HepG2 (cell line): ENCODE results near the gene ZMYM1. TPM values are rescaled to one million over a fixed set of nuclear protein-coding genes. Genes with fewer than 3 reads are reported as not detected.
A peak's percentile ranks its signal among the peaks of the same experiment; 100 is the strongest.

Source experiments
- CEBPG ChIP-seq: IDR thresholded peaks from 2 replicates; pipeline ENCODE4 v1.6.1; 2016
- DMTF1 ChIP-seq: sonication (generic); formaldehyde crosslinking; IDR thresholded peaks from 2 replicates; pipeline ENCODE4 v1.4.0; 2020; ENCODE audit warnings: mild to moderate bottlenecking, missing genetic modification reagents
- DNMT3B ChIP-seq: conservative IDR thresholded peaks from 2 replicates; pipeline ENCODE4 v1.6.1; 2016; ENCODE audit warnings: missing biosample characterization, control low read depth
- DR1 ChIP-seq: sonication (generic); formaldehyde crosslinking; IDR thresholded peaks from 2 replicates; pipeline ENCODE4 v1.8.0; 2021; ENCODE audit warnings: mild to moderate bottlenecking, missing genetic modification reagents, inconsistent platforms
- GFI1 ChIP-seq: sonication (generic); formaldehyde crosslinking; IDR thresholded peaks from 2 replicates; pipeline ENCODE4 v1.5.0; 2020; ENCODE audit warnings: missing genetic modification reagents, mild to moderate bottlenecking, borderline replicate concordance
- MBD4 ChIP-seq: IDR thresholded peaks from 2 replicates; pipeline ENCODE4 v1.6.1; 2012; ENCODE audit warnings: low read length, inconsistent platforms, borderline replicate concordance
- MTF1 ChIP-seq: sonication (generic); formaldehyde crosslinking; IDR thresholded peaks from 2 replicates; pipeline ENCODE4 v1.5.0; 2020; ENCODE audit warnings: missing genetic modification reagents
- SIN3A ChIP-seq: IDR thresholded peaks from 2 replicates; pipeline ENCODE4 v1.6.1; 2011; ENCODE audit warnings: low read depth, mild to moderate bottlenecking, control low read depth, low read length, borderline replicate concordance
- SMAD9 ChIP-seq: sonication (generic); formaldehyde crosslinking; IDR thresholded peaks from 2 replicates; pipeline ENCODE4 v1.5.1; 2020; ENCODE audit warnings: mild to moderate bottlenecking, missing genetic modification reagents
- SMARCC2 ChIP-seq: fragments of 450-650 bp; IDR thresholded peaks from 2 replicates; pipeline ENCODE4 v1.6.1; 2017; ENCODE audit warnings: antibody characterized with exemption, mild to moderate bottlenecking
- ZBTB44 ChIP-seq: sonication (generic); formaldehyde crosslinking; IDR thresholded peaks from 2 replicates; pipeline ENCODE4 v1.4.0; 2020; ENCODE audit warnings: missing genetic modification reagents
- ZBTB49 ChIP-seq: sonication (generic); formaldehyde crosslinking; IDR thresholded peaks from 2 replicates; pipeline ENCODE4 v1.4.0; 2020; ENCODE audit warnings: missing genetic modification reagents, borderline replicate concordance
- ZNF460 ChIP-seq: sonication (generic); formaldehyde crosslinking; IDR thresholded peaks from 2 replicates; pipeline ENCODE4 v1.5.1; 2020; ENCODE audit warnings: missing genetic modification reagents, mild to moderate bottlenecking, borderline replicate concordance
- ZNF605 ChIP-seq: sonication (generic); formaldehyde crosslinking; IDR thresholded peaks from 2 replicates; pipeline ENCODE4 v1.8.0; 2022; ENCODE audit warnings: mild to moderate bottlenecking, missing genetic modification reagents
- ZNF781 ChIP-seq: sonication (generic); formaldehyde crosslinking; IDR thresholded peaks from 2 replicates; pipeline ENCODE4 v1.5.1; 2020; ENCODE audit warnings: borderline replicate concordance, mild to moderate bottlenecking, missing genetic modification reagents; ENCODE audit errors: not compliant biosample characterization
- ZNF839 ChIP-seq: sonication (generic); formaldehyde crosslinking; IDR thresholded peaks from 2 replicates; pipeline ENCODE4 v1.4.0; 2020; ENCODE audit warnings: missing genetic modification reagents, mild to moderate bottlenecking, borderline replicate concordance
- ZNF850 ChIP-seq: sonication (generic); formaldehyde crosslinking; conservative IDR thresholded peaks from 2 replicates; pipeline ENCODE4 v1.9.0; 2021; ENCODE audit warnings: mild to moderate bottlenecking, missing genetic modification reagents
- ZSCAN5A ChIP-seq: sonication (generic); formaldehyde crosslinking; IDR thresholded peaks from 2 replicates; pipeline ENCODE4 v1.8.0; 2022; ENCODE audit warnings: mild to moderate bottlenecking, missing genetic modification reagents, borderline replicate concordance
- polyA plus RNA-seq, 8 experiments: library from polyadenylated mRNA; depleted of rRNA in 3 of 8; stranded (reverse) in 7 of 8; unstranded in 1 of 8; fragments of >200 nt; fragmentation: Illumina TruSeq in 4 of 8; extraction: Trizol in 4 of 8; gene quantifications; 2 replicates each; pipeline versions ENCODE4 v1.2.1 to v1.2.3, GENCODE V29; 2011 to 2016; ENCODE audit warnings: low read depth in 4 of 8, missing spikeins in 1 of 8, mixed read lengths in 1 of 8; ENCODE audit not compliant: insufficient read depth in 1 of 8
- total RNA-seq, 5 experiments: library from RNA; depleted of rRNA; stranded (reverse); fragments of >200 nt; fragmentation: Illumina TruSeq; extraction: Trizol; gene quantifications; 2 replicates each; pipeline ENCODE4 v1.2.3, GENCODE V29; 2016; ENCODE audit warnings: low read depth in 1 of 5

The ZMYM1 gene
- total and polyA plus RNA-seq, 2 of the 13 experiments (the other 11 are each of a cell fraction or from before 2014, with no cell fraction given): 10.0 to 16.2 TPM

GRCh38 chr1:35079003-35079930 lies at the start of gene ZMYM1 (continued):
- no peak for TF ChIP-seq DMTF1 (CRISPR knock-in tag)
- TF ChIP-seq ZBTB49 (CRISPR knock-in tag): no peak
- TF ChIP-seq SMAD9 (CRISPR knock-in tag): no peak
- TF ChIP-seq CEBPG (CRISPR knock-in tag): no peak
- no peak for TF ChIP-seq DR1 (CRISPR knock-in tag)
- TF ChIP-seq ZNF839: no peak
- TF ChIP-seq DNMT3B (CRISPR knock-in tag): no peak
- TF ChIP-seq ZBTB44 (CRISPR knock-in tag): no peak
- peak; percentile 75; the same call in 1 of the 2 replicates for TF ChIP-seq ZSCAN5A (CRISPR knock-in tag)
- no peak for TF ChIP-seq MBD4
- no peak for TF ChIP-seq SMARCC2
- TF ChIP-seq MTF1 (CRISPR knock-in tag): no peak
- TF ChIP-seq SIN3A: no peak
- peak; percentile 44 for TF ChIP-seq ZNF781 (CRISPR knock-in tag)
- peak; percentile 72; the same call in 1 of the 2 replicates for TF ChIP-seq GFI1 (CRISPR knock-in tag)
- TF ChIP-seq ZNF850 (CRISPR knock-in tag): no peak
- TF ChIP-seq ZNF460 (CRISPR knock-in tag): no peak
- TF ChIP-seq ZNF605: no peak
